ENCODE results near the gene MRPL39.

DNA sequence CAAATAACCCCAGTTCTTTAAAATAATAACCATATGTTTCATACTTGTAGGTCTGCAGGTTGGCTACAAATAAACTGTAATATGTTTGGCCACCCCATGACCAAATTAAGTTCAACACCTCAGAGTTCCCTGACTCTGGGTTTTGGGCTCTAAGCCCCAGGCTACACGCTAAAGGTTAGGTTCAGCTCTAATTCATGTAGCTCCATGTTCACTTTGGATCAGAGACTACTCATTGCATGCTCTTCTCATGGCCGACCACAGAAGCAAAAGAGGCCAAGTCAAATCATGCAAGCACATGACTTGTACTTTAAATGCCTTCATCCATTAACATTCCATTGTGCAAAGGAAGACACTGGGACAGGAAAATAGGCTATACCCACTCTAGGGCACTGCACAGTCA, 66.2 kb downstream of the MRPL39 start:
- TF ChIP-seq, protein P1, sequence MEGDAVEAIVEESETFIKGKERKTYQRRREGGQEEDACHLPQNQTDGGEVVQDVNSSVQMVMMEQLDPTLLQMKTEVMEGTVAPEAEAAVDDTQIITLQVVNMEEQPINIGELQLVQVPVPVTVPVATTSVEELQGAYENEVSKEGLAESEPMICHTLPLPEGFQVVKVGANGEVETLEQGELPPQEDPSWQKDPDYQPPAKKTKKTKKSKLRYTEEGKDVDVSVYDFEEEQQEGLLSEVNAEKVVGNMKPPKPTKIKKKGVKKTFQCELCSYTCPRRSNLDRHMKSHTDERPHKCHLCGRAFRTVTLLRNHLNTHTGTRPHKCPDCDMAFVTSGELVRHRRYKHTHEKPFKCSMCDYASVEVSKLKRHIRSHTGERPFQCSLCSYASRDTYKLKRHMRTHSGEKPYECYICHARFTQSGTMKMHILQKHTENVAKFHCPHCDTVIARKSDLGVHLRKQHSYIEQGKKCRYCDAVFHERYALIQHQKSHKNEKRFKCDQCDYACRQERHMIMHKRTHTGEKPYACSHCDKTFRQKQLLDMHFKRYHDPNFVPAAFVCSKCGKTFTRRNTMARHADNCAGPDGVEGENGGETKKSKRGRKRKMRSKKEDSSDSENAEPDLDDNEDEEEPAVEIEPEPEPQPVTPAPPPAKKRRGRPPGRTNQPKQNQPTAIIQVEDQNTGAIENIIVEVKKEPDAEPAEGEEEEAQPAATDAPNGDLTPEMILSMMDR (IDR thresholded peaks at IDR 0.05; ENCODE audit: low read depth, low read length, missing input control): no peak
- TF ChIP-seq, protein P2, sequence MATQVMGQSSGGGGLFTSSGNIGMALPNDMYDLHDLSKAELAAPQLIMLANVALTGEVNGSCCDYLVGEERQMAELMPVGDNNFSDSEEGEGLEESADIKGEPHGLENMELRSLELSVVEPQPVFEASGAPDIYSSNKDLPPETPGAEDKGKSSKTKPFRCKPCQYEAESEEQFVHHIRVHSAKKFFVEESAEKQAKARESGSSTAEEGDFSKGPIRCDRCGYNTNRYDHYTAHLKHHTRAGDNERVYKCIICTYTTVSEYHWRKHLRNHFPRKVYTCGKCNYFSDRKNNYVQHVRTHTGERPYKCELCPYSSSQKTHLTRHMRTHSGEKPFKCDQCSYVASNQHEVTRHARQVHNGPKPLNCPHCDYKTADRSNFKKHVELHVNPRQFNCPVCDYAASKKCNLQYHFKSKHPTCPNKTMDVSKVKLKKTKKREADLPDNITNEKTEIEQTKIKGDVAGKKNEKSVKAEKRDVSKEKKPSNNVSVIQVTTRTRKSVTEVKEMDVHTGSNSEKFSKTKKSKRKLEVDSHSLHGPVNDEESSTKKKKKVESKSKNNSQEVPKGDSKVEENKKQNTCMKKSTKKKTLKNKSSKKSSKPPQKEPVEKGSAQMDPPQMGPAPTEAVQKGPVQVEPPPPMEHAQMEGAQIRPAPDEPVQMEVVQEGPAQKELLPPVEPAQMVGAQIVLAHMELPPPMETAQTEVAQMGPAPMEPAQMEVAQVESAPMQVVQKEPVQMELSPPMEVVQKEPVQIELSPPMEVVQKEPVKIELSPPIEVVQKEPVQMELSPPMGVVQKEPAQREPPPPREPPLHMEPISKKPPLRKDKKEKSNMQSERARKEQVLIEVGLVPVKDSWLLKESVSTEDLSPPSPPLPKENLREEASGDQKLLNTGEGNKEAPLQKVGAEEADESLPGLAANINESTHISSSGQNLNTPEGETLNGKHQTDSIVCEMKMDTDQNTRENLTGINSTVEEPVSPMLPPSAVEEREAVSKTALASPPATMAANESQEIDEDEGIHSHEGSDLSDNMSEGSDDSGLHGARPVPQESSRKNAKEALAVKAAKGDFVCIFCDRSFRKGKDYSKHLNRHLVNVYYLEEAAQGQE (IDR thresholded peaks at IDR 0.05): no peak
- TF ChIP-seq RAD21 (IDR thresholded peaks at IDR 0.05) (no peak), JUND (IDR thresholded peaks at IDR 0.05) (no peak), TAF1 (conservative IDR thresholded peaks at IDR 0.05) (no peak), SP1 (IDR thresholded peaks at IDR 0.05) (no peak), YY1 (IDR thresholded peaks at IDR 0.05) (no peak), HNF4A (conservative IDR thresholded peaks at IDR 0.05) (no peak), GABPA (IDR thresholded peaks at IDR 0.05 in 1 of 2, conservative IDR thresholded peaks at IDR 0.05 in 1 of 2) (no peak), FOXA1 (IDR thresholded peaks at IDR 0.05) (no peak)
- TF ChIP-seq, protein P3, sequence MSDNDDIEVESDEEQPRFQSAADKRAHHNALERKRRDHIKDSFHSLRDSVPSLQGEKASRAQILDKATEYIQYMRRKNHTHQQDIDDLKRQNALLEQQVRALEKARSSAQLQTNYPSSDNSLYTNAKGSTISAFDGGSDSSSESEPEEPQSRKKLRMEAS (IDR thresholded peaks at IDR 0.05): no peak
- TF ChIP-seq, protein P4, sequence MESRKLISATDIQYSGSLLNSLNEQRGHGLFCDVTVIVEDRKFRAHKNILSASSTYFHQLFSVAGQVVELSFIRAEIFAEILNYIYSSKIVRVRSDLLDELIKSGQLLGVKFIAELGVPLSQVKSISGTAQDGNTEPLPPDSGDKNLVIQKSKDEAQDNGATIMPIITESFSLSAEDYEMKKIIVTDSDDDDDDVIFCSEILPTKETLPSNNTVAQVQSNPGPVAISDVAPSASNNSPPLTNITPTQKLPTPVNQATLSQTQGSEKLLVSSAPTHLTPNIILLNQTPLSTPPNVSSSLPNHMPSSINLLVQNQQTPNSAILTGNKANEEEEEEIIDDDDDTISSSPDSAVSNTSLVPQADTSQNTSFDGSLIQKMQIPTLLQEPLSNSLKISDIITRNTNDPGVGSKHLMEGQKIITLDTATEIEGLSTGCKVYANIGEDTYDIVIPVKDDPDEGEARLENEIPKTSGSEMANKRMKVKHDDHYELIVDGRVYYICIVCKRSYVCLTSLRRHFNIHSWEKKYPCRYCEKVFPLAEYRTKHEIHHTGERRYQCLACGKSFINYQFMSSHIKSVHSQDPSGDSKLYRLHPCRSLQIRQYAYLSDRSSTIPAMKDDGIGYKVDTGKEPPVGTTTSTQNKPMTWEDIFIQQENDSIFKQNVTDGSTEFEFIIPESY (IDR thresholded peaks at IDR 0.05): no peak
- TF ChIP-seq, protein P5, sequence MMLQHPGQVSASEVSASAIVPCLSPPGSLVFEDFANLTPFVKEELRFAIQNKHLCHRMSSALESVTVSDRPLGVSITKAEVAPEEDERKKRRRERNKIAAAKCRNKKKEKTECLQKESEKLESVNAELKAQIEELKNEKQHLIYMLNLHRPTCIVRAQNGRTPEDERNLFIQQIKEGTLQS (IDR thresholded peaks at IDR 0.05): no peak

Measured in liver (tissue), 3 donors.